ENCODE measurements around the gene RBM47. TPM values are rescaled to one million over a fixed set of nuclear protein-coding genes. Genes with fewer than 3 reads are reported as not detected.

RBM47 gene
- total RNA-seq, 1 donor = 0.72 TPM

DNA sequence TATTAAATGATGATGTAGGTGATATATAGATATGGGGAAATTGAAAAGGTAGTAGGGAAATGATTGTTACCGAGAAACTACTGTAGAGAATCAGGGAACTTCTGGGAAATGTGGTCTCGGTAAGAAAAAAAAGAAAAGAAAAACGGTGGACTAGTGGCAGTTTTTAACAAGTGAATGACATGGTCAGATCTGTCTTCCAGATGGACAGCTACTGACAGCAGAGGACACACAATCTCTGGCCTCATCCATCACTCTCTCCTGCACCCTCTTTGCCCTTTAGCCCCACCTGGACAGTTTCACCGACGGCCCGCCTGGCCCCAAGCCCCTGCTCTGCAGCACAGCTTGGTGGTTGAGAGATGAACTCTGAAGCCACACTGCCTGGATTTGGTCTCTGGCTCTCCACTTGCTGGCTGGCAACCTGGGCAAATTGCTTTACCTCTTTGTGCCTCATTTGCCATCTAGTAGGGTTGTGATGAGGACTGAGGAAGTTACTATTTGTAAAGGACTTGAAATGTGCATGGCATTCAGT, 23.4 kb downstream of the RBM47 start:
- DNase-seq (ENCODE audit: low read depth) = no peak
- no peak overlapping the region for H3K4me3 ChIP-seq (ENCODE audit: low read depth, low read length)
- TF ChIP-seq CTCF (IDR thresholded peaks at IDR 0.05; ENCODE audit: insufficient read depth, low read length) = no peak

GRCh38 chr4:40603281-40603680, 26.4 kb downstream of the RBM47 start:
- TF ChIP-seq CTCF (IDR thresholded peaks at IDR 0.05; ENCODE audit: insufficient read depth, low read length) = no peak
- no peak for DNase-seq (ENCODE audit: low read depth)
- H3K4me3 ChIP-seq (ENCODE audit: low read depth, low read length) = no peak overlapping the region

DNA sequence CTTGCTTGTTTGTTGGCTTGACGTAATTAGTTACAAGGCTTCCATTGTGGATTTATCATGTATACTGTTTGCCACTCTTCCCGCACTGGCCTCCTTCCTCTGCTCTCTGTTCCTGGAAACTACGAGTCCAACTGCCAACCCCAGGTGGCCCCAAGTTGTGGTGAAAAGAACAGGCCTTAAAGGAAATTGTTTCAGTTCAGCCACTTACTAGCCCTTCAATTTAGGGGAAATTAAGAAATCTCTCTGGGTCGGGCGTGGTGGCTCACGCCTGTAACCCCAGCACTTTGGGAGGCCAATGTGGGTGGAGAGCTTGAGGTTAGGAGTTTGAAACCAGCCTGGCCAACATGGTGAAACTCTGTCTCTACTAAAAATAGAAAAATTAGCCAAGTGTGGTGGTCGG, 28.0 kb downstream of the RBM47 start:
- TF ChIP-seq CTCF (IDR thresholded peaks at IDR 0.05; ENCODE audit: insufficient read depth, low read length) = no peak

DNA sequence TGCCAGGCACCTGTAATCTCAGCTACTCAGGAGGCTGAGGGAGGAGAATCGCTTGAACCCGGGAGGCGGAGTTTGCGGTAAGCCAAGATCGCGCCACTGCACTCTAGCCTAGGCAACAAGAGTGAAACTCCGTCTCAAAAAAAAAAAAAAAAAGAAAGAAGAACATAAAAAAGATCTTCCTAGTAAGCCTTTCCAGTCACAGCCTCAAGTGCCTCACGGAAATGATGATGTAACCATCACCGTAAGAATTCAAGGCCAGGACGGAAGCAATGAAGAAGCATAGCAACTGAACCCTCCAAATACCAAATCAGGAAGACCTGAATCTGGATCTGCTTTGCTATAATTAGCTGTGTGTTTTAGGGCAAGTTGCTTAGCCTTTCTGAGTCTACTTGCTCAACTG, 28.8 kb downstream of the RBM47 start:
- H3K4me3 ChIP-seq (ENCODE audit: low read depth, low read length) = no peak overlapping the region
- DNase-seq (ENCODE audit: low read depth) = no peak
- no peak for TF ChIP-seq CTCF (IDR thresholded peaks at IDR 0.05; ENCODE audit: insufficient read depth, low read length)

More for the DNA sequence above, 28.0 kb downstream of the RBM47 start:
- no peak overlapping the region for H3K4me3 ChIP-seq (ENCODE audit: low read depth, low read length)
- no peak for DNase-seq (ENCODE audit: low read depth)

DNA sequence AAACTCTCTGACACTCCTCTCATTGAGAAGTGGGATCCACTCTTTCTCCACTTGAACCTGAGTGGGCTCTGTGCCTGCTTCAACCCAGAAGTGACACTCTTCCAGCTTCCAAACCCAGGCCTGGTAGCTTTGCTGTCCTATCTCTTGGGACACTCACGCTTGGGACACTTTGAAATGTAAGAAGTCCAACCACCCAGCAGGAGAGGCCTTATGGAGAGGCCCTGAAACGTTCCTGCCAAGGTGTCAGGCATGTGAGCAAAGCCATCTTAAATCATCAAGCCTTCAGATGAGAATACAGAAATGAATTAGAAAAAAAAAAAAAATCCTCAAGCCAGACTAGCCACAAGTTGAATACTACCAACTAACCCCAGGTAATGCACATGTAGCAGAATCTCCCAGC, 30.2 kb downstream of the RBM47 start:
- H3K4me3 ChIP-seq (ENCODE audit: low read depth, low read length) = no peak overlapping the region
- no peak for TF ChIP-seq CTCF (IDR thresholded peaks at IDR 0.05; ENCODE audit: insufficient read depth, low read length)
- DNase-seq (ENCODE audit: low read depth) = no peak

DNA sequence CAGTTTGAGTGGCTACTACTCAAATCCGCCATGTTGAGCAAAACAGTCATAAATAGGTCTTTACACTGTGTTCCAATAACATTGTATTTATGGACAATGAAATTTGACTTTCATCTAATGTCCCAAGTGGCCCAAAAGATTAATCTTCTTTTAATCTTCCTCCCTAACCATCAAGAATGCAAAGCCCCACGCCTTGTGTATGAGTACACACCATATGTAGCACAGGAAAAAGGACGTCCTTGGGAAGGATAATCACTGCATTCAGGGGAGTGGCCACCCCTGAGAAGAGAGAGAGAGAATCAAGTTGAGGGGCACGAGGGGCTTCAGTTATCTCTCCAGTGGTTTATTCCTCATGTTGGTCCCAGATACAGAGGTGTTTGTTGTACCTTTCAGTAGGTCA, 33.1 kb downstream of the RBM47 start:
- TF ChIP-seq CTCF (IDR thresholded peaks at IDR 0.05; ENCODE audit: insufficient read depth, low read length) = no peak
- H3K4me3 ChIP-seq (ENCODE audit: low read depth, low read length) = no peak overlapping the region
- no peak for DNase-seq (ENCODE audit: low read depth)

DNA sequence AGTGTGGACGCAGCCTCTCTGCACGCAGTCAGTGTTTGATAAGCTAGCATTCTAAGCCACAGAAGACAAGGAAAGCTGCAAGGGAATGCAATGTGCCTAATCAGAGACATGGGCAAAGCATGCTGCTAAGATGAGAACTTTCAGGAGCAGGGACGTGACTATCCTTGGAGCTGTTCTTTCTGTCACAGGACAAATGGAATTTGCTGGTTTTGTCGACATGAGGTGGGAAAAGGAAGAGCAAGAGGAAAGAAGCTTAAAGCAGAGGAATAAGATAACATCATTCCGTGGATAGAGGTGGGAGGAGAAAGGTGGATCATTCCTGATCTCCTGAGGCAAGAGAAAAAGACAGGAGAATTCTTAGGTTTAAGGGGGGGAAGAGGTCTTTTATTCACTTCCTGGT, 33.7 kb downstream of the RBM47 start:
- H3K4me3 ChIP-seq (ENCODE audit: low read depth, low read length) = no peak overlapping the region
- TF ChIP-seq CTCF (IDR thresholded peaks at IDR 0.05; ENCODE audit: insufficient read depth, low read length) = no peak
- DNase-seq (ENCODE audit: low read depth) = no peak

All from fibroblast of the aortic adventitia (primary cell).